CD4-positive, alpha-beta T cell (primary cell): ENCODE measurements around the gene SERF2. TPM values are rescaled to one million over a fixed set of nuclear protein-coding genes. Genes with fewer than 3 reads are reported as not detected.
A peak's percentile ranks its signal among the peaks of the same experiment; 100 is the strongest.
"Not testable (repeated sequence)": the region's sequence is repeated elsewhere in the genome, so short reads cannot be mapped to it uniquely, and the experiment has no call there.

Experiments used
- ATAC-seq: fragments of 200-7000 bp; cut with Tn5 transposase; one replicate; pipeline ENCODE4 v1.10.0; 2022; ENCODE audit warnings: mild to moderate bottlenecking; ENCODE audit not compliant: poor library complexity
- CTCF ChIA-PET: fragments of 350-600 bp; sonication (Branson Sonifier 250); formaldehyde crosslinking; loops from one replicate; lab custom pipeline; 2021; ENCODE audit warnings: antibody characterized with exemption, inconsistent platforms; lab: Charles Lee
- POLR2A ChIA-PET: fragments of 350-600 bp; sonication (Branson Sonifier 250); formaldehyde crosslinking; loops from one replicate; lab custom pipeline; 2021; ENCODE audit warnings: antibody characterized with exemption, inconsistent platforms; lab: Charles Lee
- DNase-seq, 14 experiments: peaks; one replicate each; pipeline ENCODE4 v3.0.0-alpha.2; 2013 to 2020; ENCODE audit warnings: mixed read lengths in 2 of 14
- H3K27ac ChIP-seq, 2 donors: one replicate each; pipeline versions ENCODE4 v1.5.1 to v1.7.0; 2013; ENCODE audit warnings: low read length in 2 of 2, low read depth in 1 of 2, mild to moderate bottlenecking in 1 of 2
- H3K27me3 ChIP-seq, 2 experiments: 1 replicate in 1 of 2; 2 replicates in 1 of 2; pipeline versions ENCODE4 v1.6.1 to v1.7.0; 2013; ENCODE audit warnings: low read length in 2 of 2, control low read depth in 1 of 2, mild to moderate bottlenecking in 1 of 2, moderate library complexity in 1 of 2; ENCODE audit not compliant: insufficient read depth in 2 of 2, control insufficient read depth in 1 of 2
- H3K36me3 ChIP-seq: one replicate; pipeline ENCODE4 v1.6.1; 2013; ENCODE audit warnings: low read length, control low read depth; ENCODE audit not compliant: insufficient read depth
- H3K4me1 ChIP-seq: one replicate; pipeline ENCODE4 v1.6.1; 2013; ENCODE audit warnings: low read length, control low read depth; ENCODE audit not compliant: insufficient read depth
- H3K4me3 ChIP-seq: one replicate; pipeline ENCODE4 v1.5.1; 2013; ENCODE audit warnings: mild to moderate bottlenecking, low read length, moderate library complexity
- H3K9me3 ChIP-seq, 2 experiments: 1 replicate in 1 of 2; 2 replicates in 1 of 2; pipeline versions ENCODE4 v1.6.1 to v1.7.0; 2013; ENCODE audit warnings: low read length in 2 of 2, mild to moderate bottlenecking in 2 of 2, control low read depth in 1 of 2, moderate library complexity in 1 of 2; ENCODE audit not compliant: control insufficient read depth in 1 of 2, insufficient read depth in 1 of 2
- H3K27ac Mint-ChIP-seq: one replicate; pipeline ENCODE4 v1.8.0; 2020; ENCODE audit warnings: mixed read lengths
- H3K27me3 Mint-ChIP-seq: one replicate; pipeline ENCODE4 v1.8.0; 2021; ENCODE audit warnings: mixed read lengths
- H3K36me3 Mint-ChIP-seq: one replicate; pipeline ENCODE4 v1.8.0; 2021; ENCODE audit warnings: low read depth, mixed read lengths
- H3K4me1 Mint-ChIP-seq: one replicate; pipeline ENCODE4 v1.8.0; 2021; ENCODE audit warnings: low read depth, mixed read lengths
- H3K4me3 Mint-ChIP-seq: one replicate; pipeline ENCODE4 v1.8.0; 2020; ENCODE audit warnings: mild to moderate bottlenecking, mixed read lengths
- H3K9me3 Mint-ChIP-seq: one replicate; pipeline ENCODE4 v1.8.0; 2020; ENCODE audit warnings: mixed read lengths
- intact Hi-C, 2 experiments: fragments of 100-400 bp; cut with DNase I in 1 of 2; cut with micrococcal nuclease in 1 of 2; formaldehyde crosslinking; loops; one replicate each; pipeline versions ENCODE4 v1.15.1 to v1.9.0; 2023 to 2025; cut with DNase I, micrococcal nuclease
- total RNA-seq, 174 experiments: library from RNA in 2 of 174; stranded (reverse) in 2 of 174; gene quantifications; one replicate each; pipeline ENCODE4 v1.2.3 and lab custom pipeline; 2021 to 2026
- TF ChIP-seq, protein P1 (sequence below): fragments of 200-600 bp; IDR thresholded peaks from one replicate; pipeline ENCODE4 v1.8.0; 2022; ENCODE audit warnings: antibody characterized with exemption, mild to moderate bottlenecking

Gene SERF2
- total RNA-seq, 2 experiments from 2014 or later, result 319 to 323 TPM

DNA sequence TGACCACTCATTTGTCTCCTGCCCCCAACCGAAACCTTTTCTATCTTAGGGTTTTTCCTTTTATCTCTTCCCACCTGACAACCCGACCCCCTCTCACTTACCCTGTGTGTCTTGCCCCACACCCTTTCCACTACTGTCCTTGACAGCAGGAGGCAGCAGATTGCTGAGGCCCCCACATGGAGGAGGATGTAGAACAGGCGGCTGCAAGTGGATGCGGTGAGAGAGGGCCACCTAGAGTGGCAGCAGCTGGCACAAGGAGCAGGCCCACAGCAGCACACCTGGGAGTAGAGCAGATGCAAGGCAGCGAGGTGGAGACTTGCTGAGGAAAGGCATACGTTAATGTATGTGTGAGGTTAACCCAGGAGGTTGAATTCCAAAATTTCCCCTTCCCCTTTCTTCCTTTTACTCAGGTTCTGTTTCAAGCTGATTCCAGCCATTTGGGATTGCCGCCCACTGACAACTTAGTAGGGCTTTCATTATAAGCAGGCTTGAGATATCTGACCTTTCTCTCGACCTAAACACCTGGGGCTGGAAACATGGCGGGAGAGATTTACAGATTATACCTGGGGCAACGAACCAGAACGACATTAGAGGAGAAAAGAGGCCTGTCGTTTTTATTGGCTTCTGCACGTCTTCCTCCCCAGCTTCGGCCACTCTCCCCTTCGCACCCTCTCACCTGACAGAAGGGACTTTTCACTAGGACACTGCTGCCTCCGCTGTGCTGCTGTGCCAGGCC lies 7.3 kb downstream of the SERF2 start:
- no peak for DNase-seq
- peak overlapping the region; percentile 79 to 92 for H3K27ac ChIP-seq
- ATAC-seq, result no peak
- Mint-ChIP-seq H3K4me3 (peak overlapping the region; percentile 51), H3K4me1 (peaks cover 70% of the 10 kb centered on the region), H3K27me3 (no peaks in the 10 kb centered on the region), H3K9me3 (no peaks in the 10 kb centered on the region), H3K27ac (peak overlapping the region; percentile 90), H3K36me3 (peaks cover 82% of the 10 kb centered on the region)
- H3K4me1 ChIP-seq, result peaks cover 39% of the 10 kb centered on the region
- peaks cover 51% of the 10 kb centered on the region for H3K36me3 ChIP-seq
- TF ChIP-seq, protein P1, sequence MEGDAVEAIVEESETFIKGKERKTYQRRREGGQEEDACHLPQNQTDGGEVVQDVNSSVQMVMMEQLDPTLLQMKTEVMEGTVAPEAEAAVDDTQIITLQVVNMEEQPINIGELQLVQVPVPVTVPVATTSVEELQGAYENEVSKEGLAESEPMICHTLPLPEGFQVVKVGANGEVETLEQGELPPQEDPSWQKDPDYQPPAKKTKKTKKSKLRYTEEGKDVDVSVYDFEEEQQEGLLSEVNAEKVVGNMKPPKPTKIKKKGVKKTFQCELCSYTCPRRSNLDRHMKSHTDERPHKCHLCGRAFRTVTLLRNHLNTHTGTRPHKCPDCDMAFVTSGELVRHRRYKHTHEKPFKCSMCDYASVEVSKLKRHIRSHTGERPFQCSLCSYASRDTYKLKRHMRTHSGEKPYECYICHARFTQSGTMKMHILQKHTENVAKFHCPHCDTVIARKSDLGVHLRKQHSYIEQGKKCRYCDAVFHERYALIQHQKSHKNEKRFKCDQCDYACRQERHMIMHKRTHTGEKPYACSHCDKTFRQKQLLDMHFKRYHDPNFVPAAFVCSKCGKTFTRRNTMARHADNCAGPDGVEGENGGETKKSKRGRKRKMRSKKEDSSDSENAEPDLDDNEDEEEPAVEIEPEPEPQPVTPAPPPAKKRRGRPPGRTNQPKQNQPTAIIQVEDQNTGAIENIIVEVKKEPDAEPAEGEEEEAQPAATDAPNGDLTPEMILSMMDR, result no peak
- CTCF ChIA-PET, result no interaction called here
- no peak overlapping the region for H3K4me3 ChIP-seq
- H3K9me3 ChIP-seq, result no peaks in the 10 kb centered on the region
- intact Hi-C loops, result loop anchor here in 1 of 2 experiments (10.0 kb wide), 1 partner anchor 285 kb away; the partner anchor contains the start of gene MAP1A
- no peaks in the 10 kb centered on the region for H3K27me3 ChIP-seq
- POLR2A ChIA-PET, result interaction anchor here (1.5 to 6.8 kb wide), 5 partner anchors 9 to 50 kb away, joined by 8 to 74 read pairs (median 39); partner anchors contain the start of genes ELL3, MFAP1, SERF2 and WDR76

DNA sequence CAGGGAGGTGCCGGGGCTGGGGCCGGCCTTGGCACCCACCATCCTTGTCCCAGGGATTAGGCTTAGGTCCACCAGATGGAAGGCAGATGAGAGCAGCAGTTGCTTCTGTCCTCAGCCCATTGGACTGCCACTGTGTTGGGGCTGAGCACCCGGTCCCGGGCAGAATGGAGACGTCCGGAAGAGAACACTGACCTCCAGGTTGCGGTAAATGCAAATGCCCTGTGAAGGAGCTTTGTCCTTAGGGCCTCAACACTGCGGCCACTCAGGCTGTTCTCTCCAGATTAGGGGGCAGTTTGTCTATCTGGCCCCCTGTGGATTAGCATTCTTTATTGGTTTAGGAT lies 7.8 kb downstream of the SERF2 start, which contains the start of gene SERINC4:
Gene SERINC4 (minus strand): TSS at position 276 of the 341 bp plus-strand sequence. CDS start 234 bp downstream, at position 42.
- H3K4me1 ChIP-seq, result peaks cover 34% of the 10 kb centered on the region
- peaks cover 51% of the 10 kb centered on the region for H3K36me3 ChIP-seq
- ATAC-seq (no peak), DNase-seq (no peak)
- TF ChIP-seq, protein P1, result no peak
- Mint-ChIP-seq H3K9me3 (no peaks in the 10 kb centered on the region), H3K4me1 (peaks cover 65% of the 10 kb centered on the region), H3K36me3 (peaks cover 82% of the 10 kb centered on the region), H3K4me3 (peak within 1 kb of the TSS; percentile 94), H3K27me3 (no peaks in the 10 kb centered on the region), H3K27ac (peak within 1 kb of the TSS; percentile 90)
- intact Hi-C loops, result loop anchor here (1.0 to 10.0 kb wide), 5 partner anchors 8 to 285 kb away; partner anchors contain the start of genes ELL3 (in 1 of the 2), MAP1A (in 1 of the 2), MFAP1 (in 1 of the 2) and SERF2 (in 1 of the 2)
- peak within 1 kb of the TSS; percentile 82 for H3K4me3 ChIP-seq
- no peaks in the 10 kb centered on the region for H3K9me3 ChIP-seq
- CTCF ChIA-PET, result interaction anchor here (0.9 to 1.5 kb wide), 2 partner anchors 10 to 23 kb away, joined by 5 read pairs; partner anchors contain the start of gene ELL3
- no peaks in the 10 kb centered on the region for H3K27me3 ChIP-seq
- POLR2A ChIA-PET, result interaction anchor here (0.8 to 6.8 kb wide), 13 partner anchors 9 to 929 kb away, joined by 3 to 74 read pairs (median 5); partner anchors contain the start of genes ELL3, GOLM2, MFAP1 and PDIA3
- H3K27ac ChIP-seq, result peak within 1 kb of the TSS; percentile 79 to 92

DNA sequence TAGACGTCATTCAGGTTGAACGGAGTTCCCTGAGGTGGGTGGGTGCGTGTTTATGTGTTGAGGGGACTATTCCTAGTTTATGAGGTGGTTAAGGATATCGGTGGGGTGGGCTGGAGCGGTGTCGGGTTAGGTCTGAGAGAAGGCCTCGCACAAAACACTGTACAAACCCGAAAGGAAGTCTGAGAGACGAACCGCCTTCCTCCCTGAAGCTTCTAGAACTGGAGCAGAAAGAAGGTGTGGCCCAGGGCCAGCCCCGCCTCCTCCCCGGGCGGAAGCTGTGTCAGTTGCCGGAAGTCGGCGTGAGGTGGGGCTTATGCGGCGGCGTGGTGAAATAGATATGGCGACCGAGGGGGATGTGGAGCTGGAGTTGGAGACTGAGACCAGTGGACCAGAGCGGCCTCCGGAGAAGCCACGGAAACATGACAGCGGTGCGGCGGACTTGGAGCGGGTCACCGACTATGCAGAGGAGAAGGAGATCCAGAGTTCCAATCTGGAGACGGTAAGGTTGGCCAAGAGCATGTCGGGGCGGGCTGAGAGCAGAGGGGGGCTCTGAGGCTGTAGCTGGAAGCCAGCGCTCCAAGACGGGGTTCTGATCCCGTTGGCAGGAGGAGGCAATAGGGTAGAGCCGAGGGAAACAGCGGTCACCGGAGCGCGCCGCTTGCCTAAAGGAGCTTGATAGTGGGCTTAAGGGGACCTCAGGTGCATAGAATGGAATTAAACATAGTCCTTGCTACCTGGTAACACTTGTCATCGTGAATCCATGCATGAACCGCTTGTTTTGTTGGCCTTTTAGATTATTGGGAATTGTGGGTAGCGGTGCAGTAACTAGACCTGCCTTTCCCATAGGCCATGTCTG lies 8.4 kb downstream of the SERF2 start, which contains the start of gene HYPK:
Gene HYPK (plus strand): TSS at position 314 of the 856 bp plus-strand sequence. CDS start 24 bp downstream, at position 338.
- H3K27me3 ChIP-seq, result no peaks in the 10 kb centered on the region
- Mint-ChIP-seq H3K27me3 (no peaks in the 10 kb centered on the region), H3K4me1 (peaks cover 59% of the 10 kb centered on the region), H3K9me3 (no peaks in the 10 kb centered on the region), H3K36me3 (peaks cover 82% of the 10 kb centered on the region), H3K27ac (peak within 1 kb of the TSS; percentile 90), H3K4me3 (peak within 1 kb of the TSS; percentile 94)
- no peaks in the 10 kb centered on the region for H3K9me3 ChIP-seq
- ChIA-PET CTCF (interaction anchor here (0.9 to 1.5 kb wide), 2 partner anchors 9 to 23 kb away, joined by 5 read pairs; partner anchors contain the start of gene ELL3), POLR2A (interaction anchor here (0.7 to 6.8 kb wide), 18 partner anchors 9 to 928 kb away, joined by 3 to 74 read pairs (median 4); partner anchors contain the start of genes ELL3, GOLM2, MFAP1 and PDIA3)
- peaks cover 50% of the 10 kb centered on the region for H3K36me3 ChIP-seq
- peak within 1 kb of the TSS; percentile 82 for H3K4me3 ChIP-seq
- ATAC-seq, result peak; percentile 98
- DNase-seq, result peak; percentile 85 to 96 (median 92)
- TF ChIP-seq, protein P1, result no peak
- peaks cover 28% of the 10 kb centered on the region for H3K4me1 ChIP-seq
- H3K27ac ChIP-seq, result peak within 1 kb of the TSS; percentile 79 to 92
- intact Hi-C loops, result loop anchor here (1.0 to 2.0 kb wide), 4 partner anchors 8 to 24 kb away; partner anchors contain the start of genes ELL3 (in 1 of the 2), MFAP1 (in 1 of the 2) and SERF2 (in 1 of the 2)

DNA sequence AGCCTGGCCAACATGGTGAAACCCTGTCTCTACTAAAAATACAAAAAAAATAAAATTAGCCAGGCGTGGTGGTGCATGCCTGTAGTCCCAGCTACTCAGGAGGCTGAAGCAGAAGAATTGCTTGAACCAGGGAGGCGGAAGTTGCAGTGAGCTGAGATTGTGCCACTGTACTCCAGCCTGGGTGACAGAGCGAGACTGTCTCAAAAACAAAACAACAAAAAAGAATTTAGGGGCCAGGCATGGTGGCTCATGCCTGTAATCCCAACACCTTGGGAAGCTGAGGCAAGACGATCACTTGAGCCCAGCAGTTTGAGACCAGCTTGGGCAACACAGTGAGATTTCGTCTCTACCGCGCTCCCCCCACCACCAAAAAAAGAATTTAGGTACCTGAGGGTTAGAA lies 10.6 kb downstream of the SERF2 start:
- H3K36me3 Mint-ChIP-seq, result peaks cover 82% of the 10 kb centered on the region
- not testable (repeated sequence) for H3K27me3 Mint-ChIP-seq

More for the DNA sequence above, 10.6 kb downstream of the SERF2 start:
- H3K27ac ChIP-seq, H3K27me3 ChIP-seq, DNase-seq, H3K27ac Mint-ChIP-seq, H3K4me3 ChIP-seq, H3K9me3 ChIP-seq, intact Hi-C loops, ATAC-seq, H3K9me3 Mint-ChIP-seq: not testable (repeated sequence)
- Mint-ChIP-seq H3K4me3 (peak overlapping the region; percentile 30), H3K4me1 (peaks cover 46% of the 10 kb centered on the region)
- Histone ChIP-seq H3K36me3 (peaks cover 53% of the 10 kb centered on the region), H3K4me1 (peaks cover 26% of the 10 kb centered on the region)
- ChIA-PET POLR2A (interaction anchor here (1.0 to 1.6 kb wide), 2 partner anchors 10 to 26 kb away, joined by 3 to 4 read pairs; partner anchors contain the start of genes ELL3 and SERF2), CTCF (interaction anchor here (0.9 kb wide), 1 partner anchor 22 kb away, joined by 3 read pairs; the partner anchor contains the start of gene MFAP1)
